PC-3 (cell line): ENCODE data around the gene MRI1.

Source experiments
- EZH2 ChIP-seq: fragments of 300-600 bp; sonication (generic); IDR thresholded peaks from one replicate; pipeline ENCODE4 v1.6.1; 2017; ENCODE audit warnings: antibody characterized with exemption, mild to moderate bottlenecking, low read length; ENCODE audit not compliant: unreplicated experiment
- EZH2phosphoT487 ChIP-seq: fragments of 300-600 bp; sonication (generic); IDR thresholded peaks from 2 replicates; pipeline ENCODE4 v1.6.1; 2018; ENCODE audit warnings: mild to moderate bottlenecking, antibody characterized with exemption, low read length, borderline replicate concordance
- TF ChIP-seq, protein P1 (sequence below): fragments of 300-600 bp; sonication (generic); conservative IDR thresholded peaks from 2 replicates; pipeline ENCODE4 v1.5.1; 2017; ENCODE audit warnings: antibody characterized with exemption, low read depth, mild to moderate bottlenecking, low read length

DNA sequence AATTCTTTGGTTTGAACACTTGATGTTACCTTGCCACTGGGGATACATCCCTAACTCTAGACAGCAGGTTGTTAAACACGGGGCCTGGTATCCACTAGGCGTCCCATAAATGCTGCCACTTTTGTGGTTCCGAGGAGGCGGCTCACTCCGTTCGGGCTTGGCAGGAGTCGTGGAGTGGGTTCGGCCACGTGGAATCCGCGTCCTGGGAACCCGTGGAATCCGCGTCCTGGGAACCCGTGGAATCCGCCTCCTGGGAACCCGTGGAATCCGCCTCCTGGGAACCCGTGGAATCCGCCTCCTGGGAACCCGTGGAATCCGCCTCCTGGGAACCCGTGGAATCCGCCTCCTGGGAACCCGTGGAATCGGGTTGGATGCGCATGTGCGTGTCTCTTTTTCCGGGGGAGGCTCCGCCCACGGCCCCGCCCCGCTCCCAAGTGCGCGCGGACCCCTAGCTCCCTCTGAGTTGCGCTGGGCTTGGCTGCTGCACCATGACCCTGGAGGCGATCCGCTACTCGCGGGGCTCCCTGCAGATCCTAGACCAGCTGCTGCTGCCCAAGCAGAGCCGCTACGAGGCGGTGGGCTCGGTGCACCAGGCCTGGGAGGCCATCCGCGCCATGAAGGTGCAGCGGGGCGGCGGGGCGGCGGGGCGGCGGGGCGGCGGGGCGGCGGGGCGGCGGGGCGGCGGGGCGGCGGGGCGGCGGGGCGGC, at the start of gene MRI1:
- no peak for TF ChIP-seq EZH2
- TF ChIP-seq, protein P1, sequence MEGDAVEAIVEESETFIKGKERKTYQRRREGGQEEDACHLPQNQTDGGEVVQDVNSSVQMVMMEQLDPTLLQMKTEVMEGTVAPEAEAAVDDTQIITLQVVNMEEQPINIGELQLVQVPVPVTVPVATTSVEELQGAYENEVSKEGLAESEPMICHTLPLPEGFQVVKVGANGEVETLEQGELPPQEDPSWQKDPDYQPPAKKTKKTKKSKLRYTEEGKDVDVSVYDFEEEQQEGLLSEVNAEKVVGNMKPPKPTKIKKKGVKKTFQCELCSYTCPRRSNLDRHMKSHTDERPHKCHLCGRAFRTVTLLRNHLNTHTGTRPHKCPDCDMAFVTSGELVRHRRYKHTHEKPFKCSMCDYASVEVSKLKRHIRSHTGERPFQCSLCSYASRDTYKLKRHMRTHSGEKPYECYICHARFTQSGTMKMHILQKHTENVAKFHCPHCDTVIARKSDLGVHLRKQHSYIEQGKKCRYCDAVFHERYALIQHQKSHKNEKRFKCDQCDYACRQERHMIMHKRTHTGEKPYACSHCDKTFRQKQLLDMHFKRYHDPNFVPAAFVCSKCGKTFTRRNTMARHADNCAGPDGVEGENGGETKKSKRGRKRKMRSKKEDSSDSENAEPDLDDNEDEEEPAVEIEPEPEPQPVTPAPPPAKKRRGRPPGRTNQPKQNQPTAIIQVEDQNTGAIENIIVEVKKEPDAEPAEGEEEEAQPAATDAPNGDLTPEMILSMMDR, result 0 out of 2 replicates have a peak, but pooled peaks have one; percentile 13
- TF ChIP-seq EZH2phosphoT487, result no peak
